Fibroblast of villous mesenchyme (primary cell): ENCODE measurements around the gene UBR1. TPM values are rescaled to one million over a fixed set of nuclear protein-coding genes. Genes with fewer than 3 reads are reported as not detected.
A peak's percentile ranks its signal among the peaks of the same experiment; 100 is the strongest.

Experiments
- DNase-seq: peaks from one replicate; pipeline ENCODE4 v3.0.0-alpha.2; 2010; ENCODE audit warnings: low read depth
- H3K4me3 ChIP-seq: 2 replicates; pipeline ENCODE4 v1.5.1; 2011; ENCODE audit warnings: low read depth, mild to moderate bottlenecking, low read length
- CTCF ChIP-seq: IDR thresholded peaks from 2 replicates; pipeline ENCODE4 v1.5.1; 2012; ENCODE audit warnings: low read depth, mild to moderate bottlenecking, low read length; ENCODE audit not compliant: insufficient read depth
- total RNA-seq: library from RNA; depleted of rRNA; stranded (reverse); fragments of >200 nt; gene quantifications from 2 replicates; pipeline ENCODE4 v1.2.3, GENCODE V29; 2012

UBR1 gene
- total RNA-seq, 1 donor, result 76.0 TPM

- H3K4me3 ChIP-seq, result no peak overlapping the region
- TF ChIP-seq CTCF, result no peak
- DNase-seq, result no peak
Measured at GRCh38 chr15:42940527-42940926, 165.3 kb downstream of the UBR1 start.

GRCh38 chr15:42939841-42940240, 166.0 kb downstream of the UBR1 start:
- DNase-seq, result no peak
- no peak for TF ChIP-seq CTCF
- no peak overlapping the region for H3K4me3 ChIP-seq

- DNase-seq, result no peak
- no peak overlapping the region for H3K4me3 ChIP-seq
- no peak for TF ChIP-seq CTCF
Measured at GRCh38 chr15:42937143-42937542, 168.7 kb downstream of the UBR1 start.

- peak; percentile 95 for DNase-seq
- H3K4me3 ChIP-seq, result no peak overlapping the region
- TF ChIP-seq CTCF, result no peak
Measured at GRCh38 chr15:42933886-42934667, 171.8 kb downstream of the UBR1 start.

- no peak for TF ChIP-seq CTCF
- DNase-seq, result peak; percentile 23
Measured at GRCh38 chr15:42932833-42933515, 172.9 kb downstream of the UBR1 start.

GRCh38 chr15:42931702-42932486, 173.9 kb downstream of the UBR1 start:
- TF ChIP-seq CTCF, result no peak
- no peak for DNase-seq
- H3K4me3 ChIP-seq, result no peak overlapping the region

More at GRCh38 chr15:42932833-42933515, 172.9 kb downstream of the UBR1 start:
- H3K4me3 ChIP-seq, result no peak overlapping the region
